T-helper 1 cell treated with Interleukin-12 subunit alpha and Interleukin-12 subunit beta and Interleukin-4 antibody, amounts not matched to agents 30 ng/mL and 1 ng/mL, for 36 hours (primary cell): ENCODE measurements around the gene TUSC2. TPM values are rescaled to one million over a fixed set of nuclear protein-coding genes. Genes with fewer than 3 reads are reported as not detected.

ENCODE experiments used
- intact Hi-C: fragments of 100-400 bp; cut with micrococcal nuclease; formaldehyde crosslinking; loops from one replicate; pipeline ENCODE4 v1.15.1; 2024
- total RNA-seq: library from RNA; stranded (reverse); gene quantifications from 2 replicates; pipeline ENCODE4 v1.2.3, GENCODE V29; 2022

The TUSC2 gene
- total RNA-seq, 1 donor from 2014 or later, result 23.1 TPM

DNA sequence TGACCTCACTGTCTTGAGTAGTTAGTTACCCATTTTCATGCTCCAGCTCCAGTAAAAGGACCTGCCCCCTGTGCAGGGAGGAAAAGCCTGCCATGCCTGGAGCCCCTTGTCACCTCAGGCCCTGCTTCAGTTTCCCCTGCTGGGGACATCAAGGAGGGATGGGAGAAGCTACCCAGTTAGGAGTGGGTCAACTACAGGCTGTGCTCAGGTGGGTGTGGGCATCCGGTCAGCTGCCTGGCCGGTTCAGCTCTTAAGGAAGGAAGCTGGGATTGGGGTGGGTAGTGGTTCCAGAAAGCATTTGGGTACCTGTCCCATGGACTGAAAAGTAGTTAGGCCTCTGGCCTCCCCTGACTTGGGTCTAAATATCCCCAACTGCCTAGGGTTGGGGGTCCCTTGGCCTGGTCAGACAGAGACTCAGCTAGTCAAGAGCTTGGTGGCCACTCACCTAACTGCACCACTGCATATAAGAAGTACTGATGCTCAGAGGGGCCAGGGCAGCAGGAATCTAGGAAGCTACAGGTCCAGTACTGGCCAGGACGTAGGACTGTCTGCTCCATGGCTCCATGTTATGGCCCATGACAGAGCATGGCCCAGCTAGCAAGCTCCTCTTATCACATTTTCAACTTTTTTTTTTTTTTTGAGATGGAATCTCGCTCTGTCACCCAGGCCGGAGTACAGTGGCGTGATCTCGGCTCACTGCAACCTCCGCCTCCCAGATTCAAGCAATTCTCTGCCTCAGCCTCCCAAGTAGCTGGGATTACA, 48.6 kb downstream of the TUSC2 start:
- intact Hi-C loops, result no loop called here

GRCh38 chr3:50278880-50279224, 49.2 kb downstream of the TUSC2 start, which contains the start of gene LSMEM2:
Gene LSMEM2 (plus strand): TSS chr3:50279087. CDS start chr3:50279114, 27 bp downstream.
- intact Hi-C loops, result no loop called here

- intact Hi-C loops, result no loop called here
These were observed 49.7 kb downstream of the TUSC2 start for GRCh38 chr3:50278123-50278879.

- intact Hi-C loops, result no loop called here
These were observed 51.3 kb downstream of the TUSC2 start for GRCh38 chr3:50276762-50277101.

- intact Hi-C loops, result no loop called here
These were observed 51.8 kb downstream of the TUSC2 start for GRCh38 chr3:50275996-50276761.

DNA sequence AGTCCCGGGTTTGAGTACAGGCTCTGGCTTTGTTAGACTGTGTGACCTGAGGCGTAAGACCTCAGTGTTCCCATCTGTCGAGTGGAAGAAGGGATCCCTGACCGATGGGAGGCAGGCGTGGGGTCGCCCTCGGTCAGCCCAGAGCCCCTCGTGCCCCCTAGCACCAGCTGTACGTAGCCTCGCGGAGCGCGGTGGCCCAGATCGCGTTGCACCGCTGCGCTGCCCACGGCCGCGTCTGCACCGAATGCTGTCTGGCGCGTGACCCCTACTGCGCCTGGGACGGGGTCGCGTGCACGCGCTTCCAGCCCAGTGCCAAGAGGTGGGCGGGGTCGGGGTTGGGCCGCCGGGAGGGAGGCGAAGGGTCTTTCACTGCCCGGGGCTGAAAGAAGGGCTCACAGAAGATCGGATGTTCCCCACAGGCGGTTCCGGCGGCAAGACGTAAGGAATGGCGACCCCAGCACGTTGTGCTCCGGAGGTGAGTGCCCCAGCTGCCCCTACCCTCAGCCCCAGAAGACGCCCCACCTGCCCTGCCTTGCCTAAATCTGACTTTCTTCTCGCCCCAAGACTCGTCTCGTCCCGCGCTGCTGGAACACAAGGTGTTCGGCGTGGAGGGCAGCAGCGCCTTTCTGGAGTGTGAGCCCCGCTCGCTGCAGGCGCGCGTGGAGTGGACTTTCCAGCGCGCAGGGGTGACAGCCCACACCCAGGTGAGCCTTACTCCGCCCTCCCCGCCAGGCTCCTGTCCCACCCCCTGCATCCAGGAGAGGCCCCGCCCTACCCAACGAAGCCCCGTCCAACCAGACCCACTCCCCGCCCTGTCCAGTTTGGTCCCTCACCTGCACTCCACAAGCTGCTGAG, 52.7 kb downstream of the TUSC2 start:
- intact Hi-C loops, result no loop called here

Other genes with a start within 250 kb of the TUSC2 start
- 214 and 218 TPM in 2 replicates for gene RBM5, start 239.3 kb downstream of the TUSC2 start, total RNA-seq
- 0.22 TPM in 1 of 2 replicates, not detected in the other for gene SEMA3F, start 172.9 kb downstream of the TUSC2 start, total RNA-seq
- not detected in 2 replicates for gene GNAT1, start 136.6 kb downstream of the TUSC2 start, total RNA-seq
- not detected in 2 replicates for gene SLC38A3, start 123.0 kb downstream of the TUSC2 start, total RNA-seq
- gene GNAI2, start 92.0 kb downstream of the TUSC2 start, total RNA-seq, result 451 and 460 TPM in 2 replicates
- 1.2 TPM in 2 replicates for gene SEMA3B, start 59.1 kb downstream of the TUSC2 start, total RNA-seq
- not detected in 2 replicates for gene LSMEM2, start 49.1 kb downstream of the TUSC2 start, total RNA-seq
- gene IFRD2, start 35.8 kb downstream of the TUSC2 start, total RNA-seq, result 84.6 and 91.1 TPM in 2 replicates
- gene HYAL3, start 28.8 kb downstream of the TUSC2 start, total RNA-seq, result 12.5 and 15.6 TPM in 2 replicates
- 28.3 and 30.8 TPM in 2 replicates for gene NAA80, start 28.8 kb downstream of the TUSC2 start, total RNA-seq
- gene HYAL1, start 24.6 kb downstream of the TUSC2 start, total RNA-seq, result 0.29 and 0.32 TPM in 2 replicates
- 6.5 and 7.9 TPM in 2 replicates for gene HYAL2, start 5.5 kb downstream of the TUSC2 start, total RNA-seq
- gene RASSF1, start 12.6 kb upstream of the TUSC2 start, total RNA-seq, result 70.3 and 70.4 TPM in 2 replicates
- 1.2 and 1.6 TPM in 2 replicates for gene ZMYND10, start 17.5 kb upstream of the TUSC2 start, total RNA-seq
- 42.3 and 51.8 TPM in 2 replicates for gene NPRL2, start 22.6 kb upstream of the TUSC2 start, total RNA-seq
- gene CYB561D2, start 22.6 kb upstream of the TUSC2 start, total RNA-seq, result 44.4 and 45.6 TPM in 2 replicates
- 23.1 and 23.3 TPM in 2 replicates for gene TMEM115, start 31.3 kb upstream of the TUSC2 start, total RNA-seq
- gene CACNA2D2, start 175.4 kb upstream of the TUSC2 start, total RNA-seq, result 1.7 and 1.8 TPM in 2 replicates
- 52.9 and 54.2 TPM in 2 replicates for gene C3orf18, start 239.5 kb upstream of the TUSC2 start, total RNA-seq
- gene HEMK1, start 241.3 kb upstream of the TUSC2 start, total RNA-seq, result 56.3 and 59.4 TPM in 2 replicates